Pancreas (tissue), 10 donors: ENCODE measurements around the gene TMEM167B. TPM values are rescaled to one million over a fixed set of nuclear protein-coding genes. Genes with fewer than 3 reads are reported as not detected.

Experiments used
- ATAC-seq, 4 donors: fragments of 200-7000 bp; cut with Tn5 transposase; one replicate each; pipeline versions ENCODE4 v1.8.0 to v1.9.1; 2020; ENCODE audit warnings: mild to moderate bottlenecking in 4 of 4, moderate library complexity in 4 of 4
- DNase-seq, 6 donors: peaks; one replicate each; pipeline ENCODE4 v3.0.0-alpha.2; 2020
- FAIRE-seq: peaks from 2 replicates; lab custom pipeline; 2012; peaks lifted over from hg19 to GRCh38; lab: Jason Lieb, UNC
- H3K27ac ChIP-seq, 4 donors: fragments of 200-600 bp; sonication (generic); 1 replicate in 3 of 4; 2 replicates in 1 of 4; pipeline versions ENCODE4 v1.5.0 to v1.8.0; 2020
- H3K27me3 ChIP-seq, 4 donors: fragments of 200-600 bp; one replicate each; pipeline ENCODE4 v1.8.0; 2021
- H3K36me3 ChIP-seq, 3 donors: fragments of 200-600 bp; sonication (generic) in 1 of 3; one replicate each; pipeline versions ENCODE4 v1.5.0 to v1.8.0; 2020 to 2021
- H3K4me1 ChIP-seq, 3 donors: fragments of 200-600 bp; one replicate each; pipeline ENCODE4 v1.8.0; 2021
- H3K4me3 ChIP-seq, 4 donors: fragments of 200-600 bp; sonication (generic) in 2 of 4; one replicate each; pipeline versions ENCODE4 v1.5.0 to v1.8.0; 2020 to 2021
- H3K9me3 ChIP-seq, 4 donors: fragments of 200-600 bp; one replicate each; pipeline ENCODE4 v1.8.0; 2021
- WGBS, 2 donors: extraction: QIAGEN DNeasy Blood & Tissue Kit; methylation state at CpG; one replicate each; pipeline ENCODE4 v1.1.7; 2013; 5-methylcytosine and 5-hydroxymethylcytosine counted together
- intact Hi-C, 3 donors: fragments of 100-400 bp; cut with DNase I; formaldehyde crosslinking; loops; one replicate each; pipeline versions ENCODE4 v1.11.1 to v1.14.2; 2022
- polyA plus RNA-seq, 2 donors: library from polyadenylated mRNA; stranded (reverse); fragments of 200-250 nt; gene quantifications; one replicate each; pipeline ENCODE4 v1.2.3, GENCODE V29; 2013
- total RNA-seq, 6 donors: library from RNA; stranded (reverse); fragmentation: NEBNext Ultra II Directional in 4 of 6; extraction: Animal tissue kit (Norgen Biotek cat#: 25700) in 4 of 6; gene quantifications; one replicate each; pipeline versions ENCODE4 v1.2.1 to v1.2.4, GENCODE V29; 2021 to 2023
- TF ChIP-seq, protein P1 (sequence below), 4 donors: fragments of 200-600 bp; sonication (generic) in 3 of 4; IDR thresholded peaks; one replicate each; pipeline versions ENCODE4 v1.5.0 to v1.8.0; 2021; ENCODE audit warnings: antibody characterized with exemption in 4 of 4
- donor health status: healthy with polysubstance abuse.
- donor health status: DM: no; HTN: no; CAD: no; lungs with moderate emphysema.
- donor health status: DM: no; HTN: no; CAD: no.
- donor health status: control.
- donor health status: control.
- donor health status: Bipolar disorder and iron deficiency.
- donor health status: DM: yes; HTN: yes; CAD: no.
- donor health status: DM: no; HTN: no; CAD: no.
- donor health status: DM: no; HTN: no; CAD: no.
- donor health status: DM: yes; HTN: yes; CAD: no.

The TMEM167B gene
- total and polyA plus RNA-seq, 8 donors: 6.4 to 25.7 (median 18.0) TPM

DNA sequence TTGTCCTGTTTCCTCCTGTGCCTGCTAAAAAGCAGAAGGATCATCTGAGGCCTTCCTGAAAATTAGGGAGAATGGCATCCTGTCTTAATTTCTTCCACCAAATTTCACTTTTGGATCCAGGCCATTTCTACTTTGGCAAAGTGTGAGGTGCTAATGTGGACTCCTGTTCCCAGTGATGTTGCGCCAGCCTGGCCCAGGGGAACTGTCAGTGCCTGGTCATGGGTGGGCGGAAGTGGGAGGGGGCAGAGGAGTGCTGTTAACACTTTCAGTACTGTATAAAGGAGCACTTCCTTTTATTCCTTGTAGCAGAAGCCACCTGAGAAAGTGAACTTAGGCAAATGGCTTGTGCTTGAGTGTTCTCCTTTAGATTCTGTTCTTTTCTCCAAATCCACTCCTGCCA is 43.3 kb downstream of the TMEM167B start:
- no peaks in the 10 kb centered on the region for H3K9me3 ChIP-seq
- ATAC-seq: peak; percentile 51 to 69 (median 60)
- DNase-seq: peak in 4 of 6 donors; percentile 54 to 66 (median 60)
- WGBS, 2 donors: 10 to 14% methylated on average over 2 of the region's 2 CpGs
- H3K27me3 ChIP-seq: no peaks in the 10 kb centered on the region
- no peak for FAIRE-seq
- intact Hi-C loops: no loop called here
- TF ChIP-seq, protein P1, sequence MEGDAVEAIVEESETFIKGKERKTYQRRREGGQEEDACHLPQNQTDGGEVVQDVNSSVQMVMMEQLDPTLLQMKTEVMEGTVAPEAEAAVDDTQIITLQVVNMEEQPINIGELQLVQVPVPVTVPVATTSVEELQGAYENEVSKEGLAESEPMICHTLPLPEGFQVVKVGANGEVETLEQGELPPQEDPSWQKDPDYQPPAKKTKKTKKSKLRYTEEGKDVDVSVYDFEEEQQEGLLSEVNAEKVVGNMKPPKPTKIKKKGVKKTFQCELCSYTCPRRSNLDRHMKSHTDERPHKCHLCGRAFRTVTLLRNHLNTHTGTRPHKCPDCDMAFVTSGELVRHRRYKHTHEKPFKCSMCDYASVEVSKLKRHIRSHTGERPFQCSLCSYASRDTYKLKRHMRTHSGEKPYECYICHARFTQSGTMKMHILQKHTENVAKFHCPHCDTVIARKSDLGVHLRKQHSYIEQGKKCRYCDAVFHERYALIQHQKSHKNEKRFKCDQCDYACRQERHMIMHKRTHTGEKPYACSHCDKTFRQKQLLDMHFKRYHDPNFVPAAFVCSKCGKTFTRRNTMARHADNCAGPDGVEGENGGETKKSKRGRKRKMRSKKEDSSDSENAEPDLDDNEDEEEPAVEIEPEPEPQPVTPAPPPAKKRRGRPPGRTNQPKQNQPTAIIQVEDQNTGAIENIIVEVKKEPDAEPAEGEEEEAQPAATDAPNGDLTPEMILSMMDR (IDR thresholded peaks at IDR 0.05): no peak
- peaks cover 27 to 54% (median 37%) of the 10 kb centered on the region in 3 donors for H3K4me1 ChIP-seq
- no peaks in the 10 kb centered on the region for H3K36me3 ChIP-seq
- no peak overlapping the region for H3K4me3 ChIP-seq
- H3K27ac ChIP-seq: peak overlapping the region; percentile 71 to 88 (median 88)

DNA sequence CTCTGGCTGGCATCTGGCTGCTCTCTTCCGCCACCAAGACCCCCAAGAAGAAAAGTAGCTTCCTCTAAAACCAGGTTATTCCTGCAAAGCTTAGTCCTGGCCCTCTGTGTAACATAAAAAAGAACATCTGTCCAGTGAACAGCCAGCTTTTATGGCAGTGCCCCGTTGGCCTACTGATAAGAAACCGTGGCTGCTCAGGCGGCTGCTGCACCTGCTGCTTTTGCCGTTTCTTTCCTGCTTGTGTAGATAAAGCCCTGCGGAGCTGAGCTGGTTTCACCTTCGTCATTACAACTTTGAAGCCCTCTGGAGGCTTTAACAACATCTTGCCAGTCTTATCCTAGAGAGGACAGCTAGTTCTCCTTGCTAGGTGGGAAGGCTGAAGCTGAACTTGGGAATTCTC is 43.9 kb downstream of the TMEM167B start:
- no peak for FAIRE-seq
- 13 to 16% methylated on average over 7 of the region's 7 CpGs for WGBS, 2 donors
- TF ChIP-seq, protein P1 (IDR thresholded peaks at IDR 0.05): no peak
- peak; percentile 69 to 89 (median 82) for DNase-seq
- H3K4me3 ChIP-seq: peak overlapping the region in 1 of 4 donors; percentile 25
- peak; percentile 82 to 88 (median 86) for ATAC-seq
- H3K36me3 ChIP-seq: no peaks in the 10 kb centered on the region
- H3K9me3 ChIP-seq: no peaks in the 10 kb centered on the region
- H3K4me1 ChIP-seq: peaks cover 33 to 59% (median 37%) of the 10 kb centered on the region in 3 donors
- H3K27me3 ChIP-seq: no peaks in the 10 kb centered on the region
- peak overlapping the region; percentile 71 to 88 (median 88) for H3K27ac ChIP-seq
- intact Hi-C loops: no loop called here

DNA sequence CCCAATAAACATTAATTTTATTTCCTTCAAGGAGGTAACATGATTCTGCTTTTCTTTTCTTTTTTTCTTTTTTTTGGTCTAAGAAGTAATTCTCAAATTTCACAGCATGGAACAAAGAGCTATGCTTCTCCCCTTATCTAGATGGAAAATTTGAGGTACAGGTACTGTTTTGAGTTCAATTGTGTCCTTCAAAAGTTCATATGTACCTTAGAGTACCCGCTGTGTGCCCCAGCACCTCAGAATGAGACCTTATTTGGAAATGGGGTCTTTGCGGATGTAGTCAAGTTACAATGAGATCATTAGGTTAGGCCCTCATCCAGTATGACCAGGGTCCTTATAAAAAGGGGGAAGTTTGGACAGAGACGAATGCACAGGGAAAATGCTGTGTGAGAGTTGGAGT is 45.4 kb downstream of the TMEM167B start:
- peak overlapping the region in 3 of 4 donors; percentile 88 for H3K27ac ChIP-seq
- no peak overlapping the region for H3K4me3 ChIP-seq
- WGBS, 2 donors: 76% methylated on average over 3 of the region's 3 CpGs
- TF ChIP-seq, protein P1 (IDR thresholded peaks at IDR 0.05): no peak
- H3K4me1 ChIP-seq: peaks cover 33 to 64% (median 37%) of the 10 kb centered on the region in 3 donors
- no peaks in the 10 kb centered on the region for H3K9me3 ChIP-seq
- H3K36me3 ChIP-seq: no peaks in the 10 kb centered on the region
- ATAC-seq: no peak
- intact Hi-C loops: no loop called here
- FAIRE-seq: no peak
- no peak for DNase-seq
- H3K27me3 ChIP-seq: no peaks in the 10 kb centered on the region

DNA sequence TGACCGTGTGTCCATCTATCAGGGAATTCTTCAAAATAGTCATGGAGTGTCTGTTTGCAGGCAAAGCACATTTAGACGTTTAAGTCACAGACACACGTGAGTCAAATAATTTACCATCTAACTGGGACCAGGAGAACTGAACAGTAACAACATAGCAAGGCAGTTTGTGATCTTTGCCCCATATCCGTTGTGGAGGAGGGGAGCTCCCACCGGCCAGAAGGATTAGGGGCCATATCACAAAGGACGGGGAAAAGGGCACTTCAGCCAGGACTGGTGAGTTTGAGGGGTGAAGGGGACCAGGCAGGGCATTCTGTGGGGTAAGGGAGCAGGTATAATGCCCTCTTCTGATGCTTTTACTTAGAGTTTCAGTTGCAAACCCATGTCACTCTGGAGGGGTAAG is 46.2 kb downstream of the TMEM167B start:
- intact Hi-C loops: no loop called here

DNA sequence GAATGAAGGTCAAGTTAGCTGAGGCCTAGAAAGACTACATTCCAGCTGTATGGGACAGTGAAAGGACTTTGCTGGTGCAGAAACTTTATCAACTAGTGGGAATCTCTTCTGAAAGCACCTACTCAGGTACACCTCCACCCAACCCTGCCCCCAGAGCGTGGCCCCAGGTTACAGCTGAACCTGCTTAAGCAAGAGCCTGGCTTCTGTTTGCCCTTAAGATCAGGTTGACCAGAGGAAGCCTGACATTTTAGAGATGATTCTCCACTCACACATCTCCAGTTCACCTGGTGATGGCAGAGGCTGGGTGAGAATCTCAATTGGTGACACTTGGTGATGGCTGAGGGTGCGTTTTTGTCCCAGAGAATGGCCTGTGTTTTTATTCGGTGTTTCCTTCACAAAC is 47.4 kb downstream of the TMEM167B start:
- ATAC-seq: no peak
- Histone ChIP-seq H3K27me3 (no peaks in the 10 kb centered on the region), H3K36me3 (no peaks in the 10 kb centered on the region), H3K27ac (peak overlapping the region; percentile 22 to 80 (median 56)), H3K9me3 (no peaks in the 10 kb centered on the region), H3K4me1 (peaks cover 37 to 59% (median 38%) of the 10 kb centered on the region in 3 donors), H3K4me3 (no peak overlapping the region)
- intact Hi-C loops: no loop called here
- no peak for DNase-seq
- FAIRE-seq: no peak
- WGBS, 2 donors: 29% methylated on average over 3 of the region's 3 CpGs
- TF ChIP-seq, protein P1 (IDR thresholded peaks at IDR 0.05): no peak

More for the DNA sequence above, 46.2 kb downstream of the TMEM167B start:
- H3K27ac ChIP-seq: peak overlapping the region in 3 of 4 donors; percentile 17 to 88 (median 88)
- DNase-seq: no peak
- peaks cover 33 to 64% (median 37%) of the 10 kb centered on the region in 3 donors for H3K4me1 ChIP-seq
- 44 to 45% methylated on average over 6 of the region's 6 CpGs for WGBS, 2 donors
- H3K36me3 ChIP-seq: no peaks in the 10 kb centered on the region
- no peaks in the 10 kb centered on the region for H3K9me3 ChIP-seq
- FAIRE-seq: no peak
- H3K4me3 ChIP-seq: no peak overlapping the region
- TF ChIP-seq, protein P1 (IDR thresholded peaks at IDR 0.05): no peak
- ATAC-seq: no peak
- H3K27me3 ChIP-seq: no peaks in the 10 kb centered on the region
